HepG2 (cell line): ENCODE measurements around the gene METTL23. TPM values are rescaled to one million over a fixed set of nuclear protein-coding genes. Genes with fewer than 3 reads are reported as not detected.

Experiments
- CENPBD1 ChIP-seq: sonication (generic); formaldehyde crosslinking; IDR thresholded peaks from 2 replicates; pipeline ENCODE4 v1.8.0; 2022; ENCODE audit warnings: missing genetic modification reagents, low read depth, mild to moderate bottlenecking, borderline replicate concordance
- E2F2 ChIP-seq: sonication (generic); formaldehyde crosslinking; IDR thresholded peaks from 2 replicates; pipeline ENCODE4 v1.4.0; 2020; ENCODE audit warnings: missing genetic modification reagents, borderline replicate concordance
- EHMT2 ChIP-seq: fragments of 200-600 bp; sonication (generic); IDR thresholded peaks from 2 replicates; pipeline ENCODE4 v1.7.0; 2017; ENCODE audit warnings: antibody characterized with exemption, low read depth, low read length, borderline replicate concordance
- HCFC1 ChIP-seq: fragments of 150-350 bp; IDR thresholded peaks from 2 replicates; pipeline ENCODE4 v1.6.1; 2014; ENCODE audit warnings: low read depth, low read length
- KAT7 ChIP-seq: IDR thresholded peaks from 2 replicates; pipeline ENCODE4 v1.6.1; 2018; ENCODE audit warnings: borderline replicate concordance, missing compliant biosample characterization
- KMT2A ChIP-seq: sonication (generic); formaldehyde crosslinking; IDR thresholded peaks from 2 replicates; pipeline ENCODE4 v1.4.0; 2020; ENCODE audit warnings: missing genetic modification reagents
- MED13 ChIP-seq: sonication (generic); formaldehyde crosslinking; IDR thresholded peaks from 2 replicates; pipeline ENCODE4 v1.5.0; 2020; ENCODE audit warnings: missing genetic modification reagents
- NFRKB ChIP-seq: fragments of 450-650 bp; IDR thresholded peaks from 2 replicates; pipeline ENCODE4 v1.6.1; 2017
- RBFOX2 ChIP-seq: fragments of 200-400 bp; formaldehyde crosslinking; IDR thresholded peaks from 2 replicates; pipeline ENCODE4 v1.6.1; 2017; ENCODE audit warnings: low read depth, mild to moderate bottlenecking, low read length
- TBP ChIP-seq: sonication (generic); formaldehyde crosslinking; IDR thresholded peaks from 2 replicates; pipeline ENCODE4 v1.5.0; 2020; ENCODE audit warnings: missing genetic modification reagents
- TMF1 ChIP-seq: sonication (generic); formaldehyde crosslinking; IDR thresholded peaks from 2 replicates; pipeline ENCODE4 v1.8.1; 2022; ENCODE audit warnings: low read depth, missing genetic modification reagents
- TRIM22 ChIP-seq: fragments of 450-650 bp; IDR thresholded peaks from 2 replicates; pipeline ENCODE4 v1.6.1; 2017
- YY1 ChIP-seq: IDR thresholded peaks from 2 replicates; pipeline ENCODE4 v1.6.1; 2011; ENCODE audit warnings: low read length, low read depth, moderate library complexity, mild to moderate bottlenecking; ENCODE audit not compliant: insufficient read depth, insufficient replicate concordance
- ZNF160 ChIP-seq: sonication (generic); formaldehyde crosslinking; IDR thresholded peaks from 2 replicates; pipeline ENCODE4 v1.8.0; 2022; ENCODE audit warnings: mild to moderate bottlenecking, inconsistent platforms, missing genetic modification reagents
- ZNF609 ChIP-seq: sonication (generic); formaldehyde crosslinking; IDR thresholded peaks from 2 replicates; pipeline ENCODE4 v1.4.0; 2020; ENCODE audit warnings: mild to moderate bottlenecking, missing genetic modification reagents, borderline replicate concordance
- ZNF883 ChIP-seq: sonication (generic); formaldehyde crosslinking; IDR thresholded peaks from 2 replicates; pipeline ENCODE4 v1.5.1; 2020; ENCODE audit warnings: mild to moderate bottlenecking, missing genetic modification reagents; ENCODE audit errors: not compliant biosample characterization
- polyA plus RNA-seq, 8 experiments: library from polyadenylated mRNA; depleted of rRNA in 3 of 8; stranded (reverse) in 7 of 8; unstranded in 1 of 8; fragments of >200 nt; fragmentation: Illumina TruSeq in 4 of 8; extraction: Trizol in 4 of 8; gene quantifications; 2 replicates each; pipeline versions ENCODE4 v1.2.1 to v1.2.3, GENCODE V29; 2011 to 2016; ENCODE audit warnings: low read depth in 4 of 8, missing spikeins in 1 of 8, mixed read lengths in 1 of 8; ENCODE audit not compliant: insufficient read depth in 1 of 8
- total RNA-seq, 5 experiments: library from RNA; depleted of rRNA; stranded (reverse); fragments of >200 nt; fragmentation: Illumina TruSeq; extraction: Trizol; gene quantifications; 2 replicates each; pipeline ENCODE4 v1.2.3, GENCODE V29; 2016; ENCODE audit warnings: low read depth in 1 of 5
- TF ChIP-seq, protein P1 (sequence below): fragments of 450-650 bp; IDR thresholded peaks from 2 replicates; pipeline ENCODE4 v1.6.1; 2017; ENCODE audit warnings: mild to moderate bottlenecking
- TF ChIP-seq, protein P2 (sequence below): sonication (generic); formaldehyde crosslinking; IDR thresholded peaks from 2 replicates; pipeline ENCODE4 v1.8.1; 2023; ENCODE audit warnings: missing genetic modification reagents, mild to moderate bottlenecking, borderline replicate concordance

The METTL23 gene
- total and polyA plus RNA-seq, 2 of the 13 experiments (the other 11 are each of a cell fraction or from before 2014, with no cell fraction given) = 39.9 to 104 TPM

DNA sequence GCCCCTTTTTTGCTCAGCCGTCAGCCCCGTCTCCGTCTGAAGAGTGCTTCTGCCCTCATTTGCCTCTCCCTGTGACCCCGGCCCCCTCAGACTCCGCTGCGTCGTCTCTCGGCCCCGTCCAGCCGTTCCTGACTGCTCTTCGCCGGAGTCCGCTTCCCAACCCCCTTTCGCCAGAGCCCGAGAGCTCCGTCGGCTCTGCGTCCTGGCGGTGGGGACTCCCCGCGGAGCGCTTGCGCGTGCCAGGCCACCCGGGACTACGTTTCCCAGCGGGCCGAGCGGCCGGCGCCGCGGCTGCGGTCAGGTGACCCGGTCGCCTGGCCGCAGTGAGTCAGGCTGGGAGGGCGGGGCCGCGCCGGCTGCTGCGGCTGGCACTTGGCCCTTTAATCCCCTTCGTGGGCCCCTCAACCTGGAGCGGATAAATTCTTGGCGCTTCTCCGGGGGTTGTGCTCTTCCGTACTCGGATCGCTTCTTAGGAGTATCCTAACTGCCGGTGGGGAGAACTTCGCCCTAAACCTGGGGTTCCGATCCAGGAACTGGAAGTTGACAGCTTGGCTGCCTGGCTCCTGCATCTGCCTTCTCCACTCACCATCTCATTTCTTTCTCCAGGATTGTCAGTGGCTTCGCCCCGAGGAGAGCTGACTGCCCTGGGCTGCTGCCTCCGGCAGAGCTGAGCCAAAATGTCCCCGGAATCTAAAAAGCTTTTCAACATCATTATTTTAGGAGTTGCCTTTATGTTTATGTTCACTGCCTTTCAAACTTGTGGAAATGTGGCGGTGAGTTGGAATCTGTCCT lies 11.2 kb downstream of the METTL23 start, which contains the start of gene MFSD11 (continued):
- TF ChIP-seq, protein P1, sequence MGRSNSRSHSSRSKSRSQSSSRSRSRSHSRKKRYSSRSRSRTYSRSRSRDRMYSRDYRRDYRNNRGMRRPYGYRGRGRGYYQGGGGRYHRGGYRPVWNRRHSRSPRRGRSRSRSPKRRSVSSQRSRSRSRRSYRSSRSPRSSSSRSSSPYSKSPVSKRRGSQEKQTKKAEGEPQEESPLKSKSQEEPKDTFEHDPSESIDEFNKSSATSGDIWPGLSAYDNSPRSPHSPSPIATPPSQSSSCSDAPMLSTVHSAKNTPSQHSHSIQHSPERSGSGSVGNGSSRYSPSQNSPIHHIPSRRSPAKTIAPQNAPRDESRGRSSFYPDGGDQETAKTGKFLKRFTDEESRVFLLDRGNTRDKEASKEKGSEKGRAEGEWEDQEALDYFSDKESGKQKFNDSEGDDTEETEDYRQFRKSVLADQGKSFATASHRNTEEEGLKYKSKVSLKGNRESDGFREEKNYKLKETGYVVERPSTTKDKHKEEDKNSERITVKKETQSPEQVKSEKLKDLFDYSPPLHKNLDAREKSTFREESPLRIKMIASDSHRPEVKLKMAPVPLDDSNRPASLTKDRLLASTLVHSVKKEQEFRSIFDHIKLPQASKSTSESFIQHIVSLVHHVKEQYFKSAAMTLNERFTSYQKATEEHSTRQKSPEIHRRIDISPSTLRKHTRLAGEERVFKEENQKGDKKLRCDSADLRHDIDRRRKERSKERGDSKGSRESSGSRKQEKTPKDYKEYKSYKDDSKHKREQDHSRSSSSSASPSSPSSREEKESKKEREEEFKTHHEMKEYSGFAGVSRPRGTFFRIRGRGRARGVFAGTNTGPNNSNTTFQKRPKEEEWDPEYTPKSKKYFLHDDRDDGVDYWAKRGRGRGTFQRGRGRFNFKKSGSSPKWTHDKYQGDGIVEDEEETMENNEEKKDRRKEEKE = no peak
- TF ChIP-seq E2F2 (CRISPR knock-in tag) (no peak; the same call in 1 of the 2 replicates), MED13 (CRISPR knock-in tag) (0 out of 2 replicates have a peak, but pooled peaks have one; percentile 9), ZNF609 (peak; percentile 63), YY1 (peak; percentile 82), NFRKB (no peak), TBP (CRISPR knock-in tag) (no peak; the same call in 1 of the 2 replicates), TMF1 (CRISPR knock-in tag) (peak; percentile 32; the same call in 1 of the 2 replicates), KMT2A (0 out of 2 replicates have a peak, but pooled peaks have one; percentile 41), RBFOX2 (no peak), KAT7 (no peak; the same call in 1 of the 2 replicates), HCFC1 (peak; percentile 92), ZNF160 (CRISPR knock-in tag) (no peak; the same call in 1 of the 2 replicates), ZNF883 (CRISPR knock-in tag) (peak; percentile 71), CENPBD1 (CRISPR knock-in tag) (no peak), EHMT2 (no peak), TRIM22 (no peak)
- TF ChIP-seq, protein P2, sequence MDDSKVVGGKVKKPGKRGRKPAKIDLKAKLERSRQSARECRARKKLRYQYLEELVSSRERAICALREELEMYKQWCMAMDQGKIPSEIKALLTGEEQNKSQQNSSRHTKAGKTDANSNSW (CRISPR knock-in tag) = no peak
